HG03025 (cell line): ENCODE results near the gene COPS9.

Experiments
- ATAC-seq: cut with Tn5 transposase; IDR thresholded peaks from one replicate; pipeline ENCODE4 v1.9.1; 2021; ENCODE audit warnings: mild to moderate bottlenecking, moderate library complexity; ENCODE audit not compliant: unreplicated experiment, low FRiP score

Gene COPS9

DNA sequence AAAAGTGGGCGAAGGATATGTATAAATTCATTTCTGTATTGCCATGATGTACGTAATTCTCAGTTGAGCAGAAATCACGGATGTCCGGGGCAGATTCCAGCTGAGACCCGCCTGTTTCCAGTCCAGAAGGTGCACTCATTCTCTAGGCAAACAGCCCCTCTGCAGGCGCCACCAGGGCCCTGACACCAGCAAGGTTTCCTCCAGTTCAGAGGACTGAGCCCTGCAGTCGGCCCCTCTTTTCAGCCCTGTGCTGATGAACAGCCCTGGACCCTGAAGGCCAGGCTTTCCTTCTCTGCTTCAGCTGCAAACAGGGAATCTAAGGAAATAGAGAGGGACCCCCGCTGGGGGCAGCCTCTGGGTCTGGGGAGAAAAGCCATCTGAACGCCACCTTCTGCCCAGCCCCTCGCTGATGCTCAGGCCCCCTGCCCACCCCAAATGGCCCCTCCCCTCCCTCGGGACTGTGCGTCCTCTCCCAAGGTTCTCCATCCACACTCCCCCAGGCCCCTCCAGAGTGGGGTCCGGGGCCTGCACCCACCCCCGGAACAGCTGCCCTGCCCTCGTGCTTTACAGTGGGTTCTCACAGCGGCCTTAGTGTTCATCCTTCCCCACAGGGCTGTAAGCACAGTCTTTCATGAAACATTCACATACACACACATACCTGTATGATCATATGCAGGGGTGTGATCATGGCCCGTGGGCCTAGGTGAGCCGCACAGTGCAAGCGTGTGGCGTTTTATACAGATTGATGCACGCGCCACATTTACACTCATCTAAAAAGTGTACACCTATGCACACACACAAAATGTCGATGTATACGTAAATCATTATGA, 12.1 kb downstream of the COPS9 start:
- no peak for ATAC-seq

DNA sequence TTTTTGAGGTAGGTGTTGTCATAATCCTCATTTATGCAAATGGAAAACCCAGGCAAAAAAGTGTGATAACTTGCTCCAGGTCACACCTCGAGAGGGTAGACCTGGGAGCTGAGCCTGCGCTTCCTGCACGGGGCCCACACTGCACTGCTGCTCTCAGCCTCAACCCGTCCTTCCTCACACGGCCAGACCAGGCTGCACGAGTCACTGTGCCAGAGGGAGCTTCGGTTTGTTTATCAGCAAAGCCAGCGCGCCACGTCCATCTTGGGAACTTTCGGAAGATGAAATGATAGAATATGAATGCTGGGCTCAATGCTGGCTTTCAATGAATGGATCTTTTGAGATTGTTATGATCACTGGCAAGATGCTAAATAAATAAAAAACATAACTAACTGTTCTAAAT, 14.4 kb downstream of the COPS9 start:
- no peak for ATAC-seq

DNA sequence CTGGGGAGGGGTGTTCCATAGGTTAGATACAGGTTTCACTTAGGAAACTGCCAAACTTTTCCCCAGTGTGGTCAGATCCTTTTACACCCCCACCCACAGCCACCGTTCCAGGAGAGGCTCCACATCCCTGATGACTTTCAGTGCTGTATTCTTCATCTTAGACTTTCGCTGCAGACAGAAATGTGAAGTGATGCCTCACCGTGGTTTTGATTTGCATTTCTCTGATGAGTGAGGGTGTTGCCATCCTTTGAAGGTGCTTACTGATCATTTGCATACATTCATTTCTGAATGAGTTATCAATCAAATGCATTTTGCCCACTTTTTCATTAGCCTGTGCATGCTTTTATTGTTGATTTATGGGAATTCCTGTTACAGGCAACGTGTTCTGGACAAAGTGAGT, 14.9 kb downstream of the COPS9 start:
- no peak for ATAC-seq

DNA sequence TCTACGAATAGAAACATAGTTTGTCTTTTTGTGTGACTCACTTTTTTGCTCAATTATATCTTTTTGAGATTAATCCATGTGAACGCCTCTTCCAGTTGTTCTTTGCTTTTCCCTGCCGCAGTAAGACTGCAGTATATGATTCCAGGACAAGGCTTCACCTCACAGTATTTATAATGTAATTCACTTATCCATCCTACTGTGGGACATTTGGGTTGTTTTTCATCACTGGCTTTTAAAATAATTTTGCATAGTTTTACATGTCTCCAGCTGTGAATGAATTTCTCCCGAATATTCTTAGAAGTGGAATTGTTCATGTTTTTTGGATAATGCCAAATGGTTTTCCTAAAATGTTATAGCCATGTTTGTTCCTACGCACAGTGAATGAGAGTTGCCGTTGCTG, 21.9 kb downstream of the COPS9 start:
- ATAC-seq = no peak

DNA sequence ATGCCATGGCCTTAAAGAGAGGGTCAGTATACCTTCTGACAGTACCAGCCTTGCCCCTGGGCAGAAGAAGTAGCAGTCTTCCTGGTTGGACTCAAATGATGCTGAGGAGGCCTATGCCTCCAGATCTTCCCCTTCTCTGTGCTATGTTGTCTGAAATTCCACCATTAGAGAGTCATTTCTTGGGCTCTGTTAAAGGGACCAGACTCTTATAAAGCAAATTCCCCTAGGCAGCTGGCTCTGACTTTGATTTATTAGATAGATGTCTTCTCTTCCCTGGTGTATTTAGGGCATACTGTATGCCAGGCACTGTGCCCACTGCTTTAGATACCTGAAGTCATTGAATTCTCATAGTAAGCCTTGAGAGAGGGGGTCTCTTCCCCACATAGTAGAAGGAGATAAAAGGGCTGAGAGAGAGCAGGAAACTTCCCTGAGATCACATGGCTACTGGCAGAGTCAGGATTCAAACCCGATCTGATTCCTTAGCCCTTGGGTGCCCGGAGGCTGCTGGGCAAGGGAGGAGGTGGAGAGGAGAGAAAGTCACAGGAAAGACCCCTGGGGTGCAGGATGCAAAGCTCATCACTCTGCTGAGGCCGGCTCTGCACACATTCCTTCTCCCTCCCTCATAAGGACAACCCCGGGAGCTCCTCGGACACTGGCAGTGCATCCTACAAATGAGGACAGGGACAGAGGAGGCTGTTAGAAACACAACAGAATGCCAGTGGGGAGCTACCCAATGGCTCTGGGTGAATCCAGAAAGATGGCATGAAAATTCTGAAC, 23.0 kb downstream of the COPS9 start:
- ATAC-seq = no peak

DNA sequence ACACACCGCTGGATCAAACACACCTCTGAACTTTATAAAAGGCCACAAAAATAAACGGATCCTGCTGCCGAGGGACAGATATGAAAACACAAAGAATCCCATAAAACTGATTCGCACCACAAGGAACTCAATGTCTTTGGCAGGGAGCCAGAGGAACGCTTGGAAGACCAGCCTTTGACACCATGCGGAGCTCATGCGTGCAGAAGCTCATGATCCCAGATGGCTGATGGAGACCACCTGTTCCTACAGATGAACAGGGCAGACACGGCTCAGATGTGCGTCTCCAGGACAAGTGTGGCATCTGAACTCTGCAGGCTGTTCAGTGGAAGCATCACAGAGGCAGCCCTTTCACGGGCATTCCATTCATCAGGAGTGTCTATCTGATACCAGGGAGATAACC, 24.9 kb downstream of the COPS9 start:
- ATAC-seq = no peak

DNA sequence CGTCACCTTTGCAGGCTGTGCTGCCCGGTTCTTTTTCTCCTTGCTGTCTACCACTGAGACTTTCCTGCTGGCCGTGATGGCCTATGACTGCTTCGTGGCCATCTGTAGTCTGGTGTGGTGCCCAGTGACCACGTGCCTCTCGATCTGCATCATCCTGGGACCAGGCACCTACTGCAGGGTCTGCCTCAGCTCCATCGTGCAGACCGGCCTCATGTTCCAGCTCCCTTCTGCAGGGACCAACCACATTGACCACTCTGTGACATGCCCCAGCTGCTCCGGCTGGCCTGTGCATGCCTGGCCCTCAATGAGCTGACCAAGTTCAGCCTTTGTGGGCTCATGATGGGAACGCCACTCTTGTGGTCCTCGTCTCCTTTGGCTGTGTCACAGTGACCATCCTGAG, 26.7 kb downstream of the COPS9 start:
- no peak for ATAC-seq

DNA sequence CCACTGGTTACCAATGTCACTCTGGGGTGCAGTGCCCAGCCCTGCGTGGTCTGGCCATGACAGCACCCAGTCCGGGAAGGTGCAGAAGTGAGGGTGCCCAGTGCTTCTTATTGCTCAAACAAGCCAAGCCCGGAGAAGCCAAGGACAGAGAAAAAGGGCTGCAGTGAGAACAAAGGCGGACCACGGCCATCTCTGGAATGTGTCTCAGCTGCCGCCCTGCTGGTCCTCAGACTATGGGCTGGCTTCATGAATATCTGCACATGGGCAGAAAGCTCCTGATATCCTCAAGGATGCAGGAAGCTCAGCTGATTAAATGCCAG, 28.7 kb downstream of the COPS9 start:
- ATAC-seq = no peak

DNA sequence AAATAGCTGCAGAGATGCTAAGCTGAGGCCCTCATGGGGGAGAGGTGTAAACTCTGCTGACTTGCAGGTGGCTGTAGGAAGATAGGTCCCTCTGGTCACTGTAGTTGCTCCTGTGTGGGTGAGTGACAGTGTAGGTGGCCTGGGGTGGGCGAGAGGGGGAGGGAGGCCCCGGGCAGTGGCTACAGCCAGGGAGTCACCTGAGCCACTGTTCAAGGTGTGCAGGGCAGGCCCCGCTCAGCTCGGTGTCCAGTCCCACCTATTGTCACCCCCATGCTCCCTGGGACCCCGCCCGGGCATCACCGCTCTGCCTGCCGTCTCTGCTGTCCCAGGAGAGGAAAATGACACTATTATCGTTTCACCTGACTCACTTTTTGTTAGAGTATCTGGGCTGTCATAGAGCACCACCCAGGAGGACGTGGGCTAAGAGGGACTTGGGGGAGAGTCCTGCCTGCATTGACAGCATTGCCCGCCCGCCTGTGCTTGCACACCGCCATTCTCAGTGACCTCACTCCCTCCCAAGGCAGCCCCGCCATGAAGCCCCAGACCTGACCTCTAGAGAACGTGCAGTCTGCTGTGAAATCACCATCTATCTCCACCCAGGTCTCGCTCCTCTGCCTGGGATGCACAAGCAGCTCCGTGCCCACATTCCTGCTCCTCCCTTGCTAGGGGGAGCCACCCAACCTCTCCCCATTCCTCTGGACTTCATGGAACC, 29.2 kb downstream of the COPS9 start:
- no peak for ATAC-seq

DNA sequence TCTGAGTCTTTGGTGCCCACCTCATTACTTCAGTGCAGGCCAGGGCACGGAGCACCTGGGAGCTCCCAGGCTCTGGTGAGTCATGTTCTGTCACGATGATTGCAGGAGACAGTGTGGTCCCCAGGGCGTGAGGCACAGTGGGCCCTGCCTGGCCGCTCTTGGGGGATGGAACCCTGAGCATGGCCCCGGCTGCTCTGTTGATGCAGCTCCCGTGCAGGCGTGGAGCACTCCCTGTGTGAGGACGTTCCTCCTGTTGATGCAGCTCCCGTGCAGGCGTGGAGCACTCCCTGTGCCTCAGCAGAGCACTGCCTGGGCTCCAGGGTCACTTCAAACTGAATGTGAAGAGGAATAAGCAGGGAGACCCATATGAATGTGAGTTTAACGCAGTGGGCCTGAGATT, 30.1 kb downstream of the COPS9 start:
- ATAC-seq = no peak

DNA sequence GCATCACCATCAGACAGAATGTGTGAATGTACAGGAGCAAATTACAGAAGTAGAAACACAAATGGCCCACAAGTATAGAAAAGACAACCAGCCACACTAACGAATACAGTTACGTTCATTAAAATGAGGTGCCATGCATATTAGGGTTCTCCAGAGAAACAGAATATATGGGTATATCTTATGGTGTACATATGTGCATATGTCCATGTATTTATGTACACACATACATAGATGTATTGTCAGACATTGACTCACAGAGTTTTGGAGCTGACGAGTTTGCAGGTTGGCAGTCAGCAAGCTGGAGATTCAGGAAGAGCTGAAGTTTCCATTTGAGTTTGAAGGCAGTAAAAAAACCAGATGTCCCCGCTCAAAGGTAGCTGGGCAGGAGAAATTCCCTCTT, 33.0 kb downstream of the COPS9 start:
- ATAC-seq = no peak

DNA sequence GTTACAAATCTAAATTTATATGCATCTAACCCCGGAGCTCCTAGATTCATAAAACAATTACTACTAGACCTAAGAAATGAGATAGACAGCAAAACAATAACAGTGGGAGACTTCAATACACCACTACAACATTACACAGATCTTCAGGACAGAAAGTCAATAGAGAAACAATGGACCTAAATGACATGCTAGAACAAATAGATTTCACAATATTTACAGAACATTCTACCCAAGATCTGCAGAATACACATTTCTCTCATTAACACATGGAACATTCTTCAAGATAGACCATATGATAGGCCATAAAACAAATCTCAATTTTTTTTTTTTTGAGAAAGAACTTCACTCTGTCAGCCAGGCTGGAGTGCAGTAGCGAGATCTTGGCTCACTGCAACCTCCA, 37.8 kb downstream of the COPS9 start:
- no peak for ATAC-seq

DNA sequence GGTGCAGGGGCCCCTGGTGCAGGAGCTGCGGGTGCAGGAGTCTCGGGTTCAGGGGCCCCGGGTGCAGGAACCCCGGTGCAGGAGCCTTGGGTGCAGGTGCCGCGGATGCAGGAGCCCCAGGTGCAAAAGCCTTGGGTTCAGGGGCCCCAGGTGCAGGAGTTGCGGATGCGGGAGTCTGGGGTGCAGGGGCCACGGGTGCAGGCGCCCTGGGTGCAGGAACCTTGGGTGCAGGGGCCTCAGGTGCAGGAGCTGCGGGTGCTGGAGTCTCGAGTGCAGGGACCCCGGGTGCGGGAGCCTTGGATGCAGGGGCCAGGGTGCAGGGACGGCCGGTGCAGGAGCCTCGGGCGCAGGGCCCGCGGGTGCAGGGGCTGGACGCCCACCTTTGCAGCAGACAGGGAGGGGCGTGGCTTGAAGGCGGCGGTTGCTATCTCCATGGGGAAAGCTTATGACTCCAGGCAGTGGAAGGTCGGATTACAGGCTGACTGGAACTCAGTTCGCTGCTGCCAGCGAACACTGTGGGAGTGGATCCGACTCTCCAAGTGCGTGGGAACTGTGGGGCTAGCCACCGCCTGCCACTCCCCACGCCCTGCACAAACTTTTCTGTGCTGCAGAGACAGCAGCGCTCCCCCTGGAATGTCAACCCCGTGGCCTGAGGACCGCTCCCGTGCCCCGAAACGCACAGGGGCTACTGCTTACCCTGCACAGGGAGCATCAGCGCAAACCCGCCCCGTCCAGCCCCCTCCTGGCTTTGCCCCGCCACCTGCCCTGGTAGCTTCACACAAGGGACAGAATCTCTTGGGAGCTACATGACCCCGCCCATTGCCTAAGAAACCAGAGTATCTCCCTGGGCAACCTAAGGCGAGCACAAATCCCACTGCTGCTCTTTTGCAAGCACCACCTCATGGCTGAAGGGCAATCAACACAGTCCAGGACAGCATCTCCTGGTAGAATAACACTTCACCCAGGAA, 40.3 kb downstream of the COPS9 start:
- ATAC-seq = no peak

DNA sequence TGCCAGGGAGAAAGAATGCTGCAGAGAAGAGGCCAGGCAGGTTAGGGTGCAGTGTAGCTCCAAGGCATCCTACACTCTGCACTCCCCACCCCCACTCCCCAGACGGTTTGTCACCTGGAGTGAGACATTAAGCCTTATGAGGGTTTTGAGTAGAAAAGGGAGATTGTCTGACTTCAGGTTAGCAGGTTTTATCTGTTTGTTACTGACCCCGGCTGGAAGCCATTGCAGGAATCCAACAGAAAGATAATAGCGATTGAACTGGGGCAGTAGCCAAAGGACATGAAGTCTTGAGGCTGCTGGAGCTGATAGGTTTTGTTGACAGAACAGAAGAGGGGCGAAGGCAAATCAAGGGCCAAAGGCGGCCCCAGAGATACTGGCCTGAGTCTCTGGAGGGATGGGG, 46.8 kb downstream of the COPS9 start:
- no peak for ATAC-seq

DNA sequence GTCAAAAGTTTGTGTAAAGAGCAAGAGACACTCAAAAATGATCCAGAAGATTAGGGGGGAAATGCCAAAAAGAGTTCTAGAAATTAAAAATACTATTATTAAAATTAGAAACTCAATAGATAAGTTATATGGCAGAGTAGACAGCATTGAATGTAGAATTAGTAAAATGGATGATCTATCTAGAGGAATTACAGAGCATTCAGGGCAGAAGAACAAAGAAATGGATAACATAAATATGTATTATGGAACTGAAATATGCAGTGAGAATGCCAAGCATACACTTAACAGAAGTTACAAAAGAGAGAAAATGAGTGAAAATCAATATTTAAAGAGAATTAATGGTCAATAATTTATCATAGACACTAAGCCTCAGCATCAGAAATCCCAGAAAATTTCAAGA, 49.5 kb downstream of the COPS9 start:
- no peak for ATAC-seq
